PC-9 (cell line): ENCODE results near the gene G2E3. TPM values are rescaled to one million over a fixed set of nuclear protein-coding genes. Genes with fewer than 3 reads are reported as not detected.

Source experiments
- BruUV-seq: library from RNA; stranded (reverse); fragments of 400-500 nt; replicated peaks from 2 replicates; lab custom pipeline; 2021; lab: Mats Ljungman, UMichigan
- CTCF ChIA-PET: fragments of 300-600 bp; sonication (Branson Sonifier 250); formaldehyde crosslinking; loops from one replicate; lab custom pipeline; 2022; ENCODE audit warnings: antibody characterized with exemption; lab: Charles Lee
- POLR2A ChIA-PET: fragments of 300-600 bp; sonication (Branson Sonifier 250); formaldehyde crosslinking; loops from one replicate; lab custom pipeline; 2022; ENCODE audit warnings: antibody characterized with exemption; ENCODE audit not compliant: unreplicated experiment; lab: Charles Lee
- DNase-seq, 2 experiments: peaks; one replicate each; pipeline versions ENCODE4 v3.0.0 to v3.0.0-alpha.2; 2015 to 2022; ENCODE audit warnings: mixed read lengths in 1 of 2
- H2AFZ ChIP-seq: fragments of 200-600 bp; sonication (generic); 2 replicates; pipeline ENCODE4 v1.8.1; 2017; ENCODE audit warnings: antibody characterized with exemption
- H3F3A ChIP-seq: fragments of 200-600 bp; sonication (generic); 2 replicates; pipeline ENCODE4 v1.8.1; 2017; ENCODE audit warnings: antibody characterized with exemption, mild to moderate bottlenecking, low read depth; ENCODE audit not compliant: insufficient read depth
- H3K27ac ChIP-seq: fragments of 200-600 bp; sonication (generic); 2 replicates; pipeline ENCODE4 v1.6.1; 2016; ENCODE audit warnings: mixed run types
- H3K27me3 ChIP-seq: fragments of 200-600 bp; sonication (generic); 2 replicates; pipeline ENCODE4 v1.6.1; 2016; ENCODE audit warnings: low read depth, mixed run types; ENCODE audit not compliant: insufficient read depth
- H3K36me3 ChIP-seq: fragments of 200-600 bp; sonication (generic); 2 replicates; pipeline ENCODE4 v1.6.1; 2016; ENCODE audit warnings: low read depth, mixed run types
- H3K4me1 ChIP-seq: fragments of 200-600 bp; sonication (generic); replicated peaks from 2 replicates; pipeline ENCODE4 v1.6.1; 2016; ENCODE audit warnings: mixed run types; ENCODE audit not compliant: insufficient read depth
- H3K4me2 ChIP-seq: fragments of 200-600 bp; sonication (generic); 2 replicates; pipeline ENCODE4 v1.6.1; 2017; ENCODE audit warnings: mixed run types
- H3K4me3 ChIP-seq: fragments of 200-600 bp; sonication (generic); 2 replicates; pipeline ENCODE4 v1.6.1; 2016; ENCODE audit warnings: mixed run types
- H3K79me2 ChIP-seq: fragments of 200-600 bp; sonication (generic); 2 replicates; pipeline ENCODE4 v1.6.1; 2017; ENCODE audit warnings: low read depth, mixed run types
- H3K9me2 ChIP-seq: fragments of 200-600 bp; sonication (generic); 2 replicates; pipeline ENCODE4 v1.8.1; 2017; ENCODE audit warnings: mild to moderate bottlenecking; ENCODE audit not compliant: insufficient read depth
- H3K9me3 ChIP-seq: fragments of 200-600 bp; sonication (generic); 2 replicates; pipeline ENCODE4 v1.8.1; 2016; ENCODE audit warnings: low read depth; ENCODE audit not compliant: insufficient read depth
- H4K20me1 ChIP-seq: fragments of 200-600 bp; sonication (generic); 2 replicates; pipeline ENCODE4 v1.8.1; 2017; ENCODE audit not compliant: insufficient read depth
- EZH2 ChIP-seq: fragments of 200-600 bp; sonication (generic); IDR thresholded peaks from 2 replicates; pipeline ENCODE4 v1.8.0; 2017; ENCODE audit warnings: antibody characterized with exemption, low read depth
- intact Hi-C: fragments of 100-400 bp; cut with micrococcal nuclease; formaldehyde crosslinking; loops from one replicate; pipeline ENCODE4 v1.10.0; 2022; ENCODE audit not compliant: unreplicated experiment
- total RNA-seq: library from RNA; stranded (reverse); gene quantifications from 2 replicates; pipeline ENCODE4 v1.2.3, GENCODE V29; 2021
- TF ChIP-seq, protein P1 (sequence below): fragments of 200-600 bp; sonication (generic); conservative IDR thresholded peaks from 2 replicates; pipeline ENCODE4 v1.6.1; 2017; ENCODE audit warnings: mixed run types, antibody characterized with exemption, mild to moderate bottlenecking, moderate library complexity

The G2E3 gene
- total RNA-seq, 1 experiment from 2014 or later: 28.0 TPM

DNA sequence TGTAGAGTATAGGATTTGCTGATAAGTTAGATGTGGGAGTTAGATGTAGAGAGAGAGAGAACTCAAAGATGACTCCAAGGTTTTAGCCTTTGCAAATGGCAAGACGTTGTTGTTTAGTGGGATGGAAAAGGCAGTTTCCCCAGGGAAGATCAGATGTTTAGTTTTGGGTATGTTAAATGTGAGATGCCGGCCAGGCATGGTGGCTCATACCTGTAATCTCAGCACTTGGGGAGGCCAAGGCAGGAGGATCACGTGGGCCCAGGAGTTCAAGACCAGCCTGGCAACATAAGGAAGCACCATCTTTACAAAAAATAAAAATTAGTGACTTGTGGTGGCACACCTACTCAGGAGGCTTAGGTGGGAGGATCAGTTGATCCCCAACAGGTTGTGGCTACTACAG lies 96.7 kb downstream of the G2E3 start:
- no peak overlapping the region for H3K4me3 ChIP-seq
- no peak overlapping the region for H3K4me2 ChIP-seq
- no peaks in the 10 kb centered on the region for H3K9me3 ChIP-seq
- no peak overlapping the region for H3K27ac ChIP-seq
- H3K79me2 ChIP-seq: no peaks in the 10 kb centered on the region
- no peak for DNase-seq
- intact Hi-C loops: loop anchor here (2.0 to 10.0 kb wide), 2 partner anchors 251 to 1599 kb away; no protein-coding TSS in a partner anchor
- CTCF ChIA-PET: no interaction called here
- H2AFZ ChIP-seq: no peak overlapping the region
- H3K27me3 ChIP-seq: no peaks in the 10 kb centered on the region
- no peaks in the 10 kb centered on the region for H4K20me1 ChIP-seq
- H3F3A ChIP-seq: no peaks in the 10 kb centered on the region
- POLR2A ChIA-PET: no interaction called here
- H3K4me1 ChIP-seq: no peaks in the 10 kb centered on the region
- TF ChIP-seq, protein P1, sequence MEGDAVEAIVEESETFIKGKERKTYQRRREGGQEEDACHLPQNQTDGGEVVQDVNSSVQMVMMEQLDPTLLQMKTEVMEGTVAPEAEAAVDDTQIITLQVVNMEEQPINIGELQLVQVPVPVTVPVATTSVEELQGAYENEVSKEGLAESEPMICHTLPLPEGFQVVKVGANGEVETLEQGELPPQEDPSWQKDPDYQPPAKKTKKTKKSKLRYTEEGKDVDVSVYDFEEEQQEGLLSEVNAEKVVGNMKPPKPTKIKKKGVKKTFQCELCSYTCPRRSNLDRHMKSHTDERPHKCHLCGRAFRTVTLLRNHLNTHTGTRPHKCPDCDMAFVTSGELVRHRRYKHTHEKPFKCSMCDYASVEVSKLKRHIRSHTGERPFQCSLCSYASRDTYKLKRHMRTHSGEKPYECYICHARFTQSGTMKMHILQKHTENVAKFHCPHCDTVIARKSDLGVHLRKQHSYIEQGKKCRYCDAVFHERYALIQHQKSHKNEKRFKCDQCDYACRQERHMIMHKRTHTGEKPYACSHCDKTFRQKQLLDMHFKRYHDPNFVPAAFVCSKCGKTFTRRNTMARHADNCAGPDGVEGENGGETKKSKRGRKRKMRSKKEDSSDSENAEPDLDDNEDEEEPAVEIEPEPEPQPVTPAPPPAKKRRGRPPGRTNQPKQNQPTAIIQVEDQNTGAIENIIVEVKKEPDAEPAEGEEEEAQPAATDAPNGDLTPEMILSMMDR: no peak
- TF ChIP-seq EZH2: no peak
- no peaks in the 10 kb centered on the region for H3K9me2 ChIP-seq
- H3K36me3 ChIP-seq: peaks cover 7% of the 10 kb centered on the region; the same call in 1 of the 2 replicates
- BruUV-seq: no TSS peak

- BruUV-seq: no TSS peak
- H3K9me3 ChIP-seq: no peaks in the 10 kb centered on the region
- no peak for TF ChIP-seq EZH2
- TF ChIP-seq, protein P1: peak; percentile 57
- intact Hi-C loops: loop anchor here (2.0 to 10.0 kb wide), 2 partner anchors 251 to 1599 kb away; no protein-coding TSS in a partner anchor
- no peak overlapping the region for H3K4me3 ChIP-seq
- H3K27me3 ChIP-seq: no peaks in the 10 kb centered on the region
- H3F3A ChIP-seq: no peaks in the 10 kb centered on the region
- no peaks in the 10 kb centered on the region for H3K4me1 ChIP-seq
- H3K27ac ChIP-seq: no peak overlapping the region
- CTCF ChIA-PET: no interaction called here
- no peaks in the 10 kb centered on the region for H3K9me2 ChIP-seq
- H3K79me2 ChIP-seq: no peaks in the 10 kb centered on the region
- peak in 1 of 2 experiments; percentile 3 for DNase-seq
- H3K4me2 ChIP-seq: no peak overlapping the region
- no peaks in the 10 kb centered on the region for H4K20me1 ChIP-seq
- peaks cover 7% of the 10 kb centered on the region; the same call in 1 of the 2 replicates for H3K36me3 ChIP-seq
- POLR2A ChIA-PET: no interaction called here
- no peak overlapping the region for H2AFZ ChIP-seq
These were observed 97.3 kb downstream of the G2E3 start for GRCh38 chr14:30656190-30656632.

DNA sequence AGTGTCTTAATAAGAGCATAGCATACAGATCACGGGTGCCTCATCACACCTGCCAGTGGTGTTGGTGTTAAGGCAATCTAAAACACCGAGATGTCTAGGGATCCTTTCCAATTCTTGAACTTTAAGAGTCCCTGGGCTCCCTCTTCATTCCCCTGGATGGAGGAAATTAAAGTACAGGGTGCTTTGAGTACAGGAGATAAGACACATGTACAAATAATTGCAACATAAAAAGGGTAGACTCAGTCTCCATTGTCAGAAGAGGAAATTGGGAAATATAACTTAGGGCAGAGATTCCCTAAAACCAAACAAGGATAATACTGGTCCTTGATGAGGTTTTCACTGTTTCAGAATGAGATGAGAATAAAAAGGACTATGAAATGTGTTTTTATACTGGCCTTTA lies 98.1 kb downstream of the G2E3 start:
- no peaks in the 10 kb centered on the region for H3K9me2 ChIP-seq
- no peaks in the 10 kb centered on the region for H3F3A ChIP-seq
- H3K27ac ChIP-seq: no peak overlapping the region
- H4K20me1 ChIP-seq: no peaks in the 10 kb centered on the region
- no peak overlapping the region for H3K4me2 ChIP-seq
- DNase-seq: no peak
- no TSS peak for BruUV-seq
- H3K36me3 ChIP-seq: peaks cover 7% of the 10 kb centered on the region; the same call in 1 of the 2 replicates
- intact Hi-C loops: loop anchor here (2.0 to 10.0 kb wide), 2 partner anchors 250 to 1598 kb away; no protein-coding TSS in a partner anchor
- no peaks in the 10 kb centered on the region for H3K79me2 ChIP-seq
- no peaks in the 10 kb centered on the region for H3K27me3 ChIP-seq
- no peak overlapping the region for H3K4me3 ChIP-seq
- TF ChIP-seq EZH2: no peak
- TF ChIP-seq, protein P1: no peak
- no peaks in the 10 kb centered on the region for H3K4me1 ChIP-seq
- ChIA-PET POLR2A (no interaction called here), CTCF (no interaction called here)
- no peak overlapping the region for H2AFZ ChIP-seq
- H3K9me3 ChIP-seq: no peaks in the 10 kb centered on the region
